HG03457 (cell line): ENCODE measurements around the gene UBR2.
"Not testable (repeated sequence)": the region's sequence is repeated elsewhere in the genome, so short reads cannot be mapped to it uniquely, and the experiment has no call there.

ENCODE experiments used
- ATAC-seq: cut with Tn5 transposase; IDR thresholded peaks from one replicate; pipeline ENCODE4 v1.9.1; 2021; ENCODE audit warnings: moderate number of reproducible peaks; ENCODE audit not compliant: unreplicated experiment

The UBR2 gene

GRCh38 chr6:42615518-42615917 is 51.7 kb downstream of the UBR2 start:
- no peak for ATAC-seq

- no peak for ATAC-seq
Observed at GRCh38 chr6:42616716-42617115, 52.9 kb downstream of the UBR2 start.

GRCh38 chr6:42618105-42618504 is 54.3 kb downstream of the UBR2 start:
- ATAC-seq: no peak

- ATAC-seq: no peak
Observed at GRCh38 chr6:42618686-42619085, 54.9 kb downstream of the UBR2 start.

- ATAC-seq: no peak
Observed at GRCh38 chr6:42619963-42620362, 56.1 kb downstream of the UBR2 start.

GRCh38 chr6:42624601-42625000 is 60.8 kb downstream of the UBR2 start:
- ATAC-seq: no peak

- ATAC-seq: no peak
Observed at GRCh38 chr6:42627044-42627443, 63.2 kb downstream of the UBR2 start.

GRCh38 chr6:42627674-42628073 is 63.8 kb downstream of the UBR2 start:
- ATAC-seq: no peak

- ATAC-seq: no peak
Observed at GRCh38 chr6:42628604-42629003, 64.8 kb downstream of the UBR2 start.

- ATAC-seq: no peak
Observed at GRCh38 chr6:42629845-42630244, 66.0 kb downstream of the UBR2 start.

GRCh38 chr6:42637681-42638080 is 73.9 kb downstream of the UBR2 start:
- ATAC-seq: no peak

GRCh38 chr6:42642794-42643193 is 79.0 kb downstream of the UBR2 start:
- ATAC-seq: no peak

GRCh38 chr6:42644211-42644610 is 80.4 kb downstream of the UBR2 start:
- no peak for ATAC-seq

GRCh38 chr6:42652024-42652746 is 88.4 kb downstream of the UBR2 start:
- ATAC-seq: no peak

GRCh38 chr6:42653851-42654250 is 90.0 kb downstream of the UBR2 start:
- no peak for ATAC-seq

- ATAC-seq: no peak
Observed at GRCh38 chr6:42659806-42660205, 96.0 kb downstream of the UBR2 start.

GRCh38 chr6:42661540-42662153 is 97.8 kb downstream of the UBR2 start:
- no peak for ATAC-seq

- ATAC-seq: no peak
Observed at GRCh38 chr6:42664718-42665117, 100.9 kb downstream of the UBR2 start.

- not testable (repeated sequence) for ATAC-seq
Observed at GRCh38 chr6:42674368-42674767, 110.5 kb downstream of the UBR2 start.

GRCh38 chr6:42674780-42675179 is 111.0 kb downstream of the UBR2 start:
- ATAC-seq: no peak

GRCh38 chr6:42679358-42679757 is 115.5 kb downstream of the UBR2 start:
- ATAC-seq: no peak

GRCh38 chr6:42688281-42688680 is 124.5 kb downstream of the UBR2 start:
- no peak for ATAC-seq

GRCh38 chr6:42689371-42689770 is 125.5 kb downstream of the UBR2 start:
- no peak for ATAC-seq
